ENCODE measurements around the gene NSF.
"Not testable (repeated sequence)": the region's sequence is repeated elsewhere in the genome, so short reads cannot be mapped to it uniquely, and the experiment has no call there.

The NSF gene

DNA sequence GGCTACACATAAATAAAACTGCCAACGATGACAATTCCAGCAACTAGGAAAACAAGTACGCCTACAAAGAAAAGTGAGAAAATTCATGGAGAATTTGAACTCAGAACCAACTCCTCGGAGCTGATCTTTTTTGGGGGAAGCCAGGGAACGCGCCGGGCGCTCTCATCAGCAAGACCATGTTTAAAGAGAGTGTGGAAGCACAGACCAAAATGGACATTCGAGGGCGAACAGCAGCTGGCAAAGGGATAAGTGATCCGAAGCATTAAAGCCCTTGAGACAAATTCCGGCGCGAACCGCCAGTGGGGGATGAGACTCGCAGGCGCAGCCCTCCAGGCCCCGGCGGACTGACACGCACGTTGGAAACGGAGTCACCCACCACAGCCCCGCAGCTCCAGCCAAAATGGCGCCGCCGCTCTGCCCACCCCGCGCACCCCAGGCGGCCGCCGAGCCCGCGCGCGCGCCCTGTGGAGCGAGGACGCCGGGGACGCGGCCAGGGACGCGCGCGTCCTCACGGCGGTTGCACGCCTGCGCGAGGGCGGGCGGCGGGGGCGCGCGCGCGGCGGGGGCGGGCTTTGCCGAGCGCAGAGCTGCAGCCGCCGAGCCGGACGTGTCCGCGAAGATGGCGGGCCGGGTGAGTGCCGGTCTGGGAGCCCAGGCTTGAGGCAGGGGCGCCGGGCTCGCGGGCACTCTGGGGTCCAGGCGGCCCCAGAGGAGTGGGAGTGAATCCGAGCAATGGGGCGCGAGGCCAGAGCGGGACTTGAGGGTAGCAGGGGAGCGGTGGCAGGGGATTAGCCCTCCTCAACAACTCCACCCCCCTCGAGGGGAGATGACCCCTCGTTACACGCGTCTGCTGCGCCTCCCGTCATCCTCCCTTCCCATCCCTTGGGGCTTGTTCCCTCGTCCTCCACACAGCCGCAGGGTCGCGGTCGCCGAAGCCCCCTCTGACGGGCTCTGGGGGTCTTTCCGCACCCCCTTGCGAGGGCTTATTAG lies at the start of gene NSF:
NSF (plus strand) TSS at position 513 of the 990 bp plus-strand sequence; CDS start at position 620, 107 bp downstream.
- DNase-seq = not testable (repeated sequence)

DNA sequence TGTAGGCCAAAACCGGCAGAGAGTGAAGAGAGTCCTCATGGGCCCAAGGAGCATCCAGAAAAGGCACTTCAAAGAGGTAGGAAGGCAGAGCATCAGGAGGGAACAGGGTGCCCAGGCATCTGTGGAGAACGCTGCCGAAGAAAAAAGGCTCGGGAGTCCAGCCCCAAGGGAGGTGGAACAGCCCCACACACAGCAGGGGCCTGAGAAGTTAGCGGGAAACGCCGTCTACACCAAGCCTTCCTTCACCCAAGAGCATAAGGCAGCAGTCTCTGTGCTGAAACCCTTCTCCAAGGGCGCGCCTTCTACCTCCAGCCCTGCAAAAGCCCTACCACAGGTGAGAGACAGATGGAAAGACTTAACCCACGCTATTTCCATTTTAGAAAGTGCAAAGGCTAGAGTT lies 41.9 kb upstream of the NSF start:
- DNase-seq = not testable (repeated sequence)

DNA sequence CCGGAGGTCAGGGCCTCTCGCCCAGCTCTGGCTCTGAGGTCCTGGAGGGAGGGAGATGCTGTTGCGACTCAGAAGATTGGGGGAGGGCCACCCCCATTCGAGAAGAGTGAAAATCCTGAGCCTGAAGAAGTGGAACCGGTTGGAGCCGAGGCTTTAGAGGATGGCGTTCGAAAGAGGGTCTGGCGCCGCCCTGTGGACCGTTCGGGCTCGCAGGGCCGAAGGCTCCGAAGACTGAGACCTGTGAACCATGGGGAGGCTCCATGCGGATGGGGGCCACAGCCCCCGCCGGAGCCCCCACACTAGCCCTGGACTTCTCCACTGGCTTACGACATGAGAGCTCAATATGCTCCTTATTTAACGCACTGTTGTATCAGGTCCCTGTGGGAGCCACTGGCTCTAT lies 31.3 kb upstream of the NSF start:
- not testable (repeated sequence) for DNase-seq

- not testable (repeated sequence) for DNase-seq
Measured at GRCh38 chr17:46560048-46560447, 30.4 kb upstream of the NSF start.

- not testable (repeated sequence) for DNase-seq
Measured at GRCh38 chr17:46566284-46566683, 24.2 kb upstream of the NSF start.

GRCh38 chr17:46566980-46567379 lies 23.5 kb upstream of the NSF start:
- DNase-seq = not testable (repeated sequence)

- DNase-seq = not testable (repeated sequence)
Measured at GRCh38 chr17:46571796-46572195, 18.7 kb upstream of the NSF start.

- peak; percentile 56 to 86 for DNase-seq
Measured at GRCh38 chr17:46579083-46580075, 11.1 kb upstream of the NSF start, which contains the start of gene ARL17A. TSS of gene ARL17A (minus strand) at chr17:46579691. CDS start at chr17:46576322, 3,369 bp downstream.

DNA sequence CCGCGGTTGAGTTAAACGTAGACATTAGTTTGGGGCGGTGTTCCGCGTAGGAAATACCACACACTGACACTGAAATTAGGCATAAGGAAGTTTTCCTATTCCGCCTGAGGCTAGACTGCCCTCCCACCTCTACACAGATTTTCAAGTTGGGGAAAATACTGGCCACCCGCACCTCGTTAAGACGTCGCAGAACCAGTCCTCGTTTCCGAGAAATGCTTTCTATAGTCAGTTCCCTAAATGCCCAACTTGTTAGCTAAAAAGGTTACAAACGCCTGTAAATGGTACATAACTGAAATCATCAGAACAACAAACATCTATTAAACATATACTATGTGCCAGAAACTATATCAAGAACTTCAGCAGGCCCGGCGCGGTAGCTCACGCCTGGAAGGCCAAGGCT lies 10.4 kb upstream of the NSF start:
- DNase-seq = not testable (repeated sequence)

DNA sequence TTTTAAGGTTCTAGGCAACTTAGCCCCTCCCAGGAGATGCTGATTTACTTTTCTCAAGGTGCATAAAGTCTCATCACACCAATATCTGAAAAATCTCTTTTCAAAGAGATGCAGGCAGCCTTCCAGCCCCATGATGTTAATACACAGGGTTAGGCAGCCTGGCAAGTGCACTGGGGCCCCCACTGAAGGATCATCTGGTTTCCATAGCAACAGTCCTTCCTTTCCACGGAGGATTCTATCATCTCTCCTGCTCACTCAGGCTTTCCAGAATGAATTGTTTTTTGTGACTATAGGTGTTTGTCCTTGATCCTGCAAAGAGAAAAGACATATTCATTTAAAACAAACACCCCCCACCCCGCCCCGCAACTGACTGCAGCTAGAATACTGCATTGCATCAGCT lies 5.0 kb upstream of the NSF start:
- not testable (repeated sequence) for DNase-seq

DNA sequence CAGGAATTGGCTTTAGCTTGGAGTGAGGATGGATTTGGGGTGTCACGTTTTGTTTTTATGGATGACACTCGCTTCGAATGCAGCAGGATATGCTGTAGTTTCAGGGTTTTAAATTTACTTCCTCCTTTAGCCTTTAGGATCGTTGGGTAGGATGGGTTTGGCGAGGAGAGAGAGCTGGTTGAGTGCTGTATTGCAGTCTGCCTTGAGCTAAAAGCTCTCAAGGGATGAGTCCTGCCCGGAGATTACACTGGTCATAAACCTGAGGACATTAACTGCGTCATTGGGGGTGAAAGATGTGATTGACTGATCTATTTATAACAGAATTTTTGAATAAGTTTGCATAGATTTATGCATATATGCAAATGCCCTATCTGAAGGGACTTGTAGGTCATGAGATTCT lies 863 bp downstream of the NSF start:
- DNase-seq = not testable (repeated sequence)

DNA sequence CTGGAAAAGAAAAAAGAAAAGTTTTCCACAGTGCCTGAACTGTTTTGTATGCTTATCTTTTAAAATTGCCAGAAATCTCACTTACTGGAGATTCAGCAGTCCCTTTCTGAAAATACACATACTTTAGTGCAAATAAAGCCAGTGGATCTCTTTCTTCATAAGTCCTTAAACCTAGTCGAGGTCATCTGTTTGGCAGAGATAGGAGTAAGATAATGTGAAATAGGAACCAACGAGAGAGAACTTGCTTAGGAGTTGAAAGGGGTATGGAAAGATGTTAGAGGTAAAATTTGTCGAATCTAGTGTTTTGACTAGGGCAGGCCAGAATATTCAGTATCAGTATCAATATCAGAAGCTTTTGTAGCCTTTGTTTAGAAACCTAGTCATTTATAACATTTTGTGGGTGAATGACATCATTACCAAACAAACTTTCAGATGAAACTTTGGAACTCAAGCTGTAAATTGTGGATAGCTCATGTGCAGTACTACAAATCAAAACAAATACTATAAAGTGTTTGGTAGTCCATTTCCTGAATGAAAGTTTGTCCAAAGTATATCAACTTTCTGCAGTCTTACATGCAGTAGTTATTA lies 8.0 kb downstream of the NSF start:
- not testable (repeated sequence) for DNase-seq

- not testable (repeated sequence) for DNase-seq
Measured at GRCh38 chr17:46600767-46601166, 10.3 kb downstream of the NSF start.

DNA sequence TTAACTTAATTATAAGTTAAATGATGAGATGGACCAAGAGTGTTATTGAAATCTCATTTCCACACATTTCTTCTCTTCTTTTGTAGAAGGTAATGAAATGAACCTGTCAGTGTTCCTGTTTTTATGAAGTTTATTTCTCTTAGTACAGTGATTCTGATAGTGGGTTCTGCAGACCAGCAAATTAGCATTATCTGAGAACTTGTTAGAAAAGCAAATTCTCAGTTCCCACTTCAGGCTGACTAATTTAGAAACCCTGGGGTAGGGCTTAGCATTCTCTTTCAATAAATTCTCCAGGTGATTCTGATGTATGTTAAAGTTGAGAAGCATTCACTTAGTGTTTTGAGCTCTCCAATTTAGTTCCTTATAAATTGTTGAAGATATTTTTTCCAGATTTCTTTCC lies 12.7 kb downstream of the NSF start:
- DNase-seq = not testable (repeated sequence)

DNA sequence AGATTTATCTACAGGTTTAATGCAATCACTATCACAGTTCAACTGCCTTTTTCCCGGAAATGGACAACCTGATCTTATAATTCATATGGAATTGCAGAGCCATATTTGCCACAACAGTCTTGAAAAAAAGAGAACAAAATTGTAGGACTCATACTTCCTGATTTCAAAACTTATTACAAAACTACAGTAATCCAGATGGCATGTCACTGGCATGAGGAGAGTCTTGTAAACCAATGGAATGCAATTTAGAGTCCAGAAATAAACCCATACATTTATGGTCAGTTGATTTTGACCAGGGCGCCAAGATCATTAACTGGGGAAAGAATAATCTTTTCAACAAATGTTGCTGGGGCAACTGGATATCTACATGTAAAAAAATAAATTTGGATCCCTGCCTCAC lies 20.8 kb downstream of the NSF start:
- not testable (repeated sequence) for DNase-seq

- not testable (repeated sequence) for DNase-seq
Measured at GRCh38 chr17:46613876-46614275, 23.4 kb downstream of the NSF start.

GRCh38 chr17:46617121-46617520 lies 26.7 kb downstream of the NSF start:
- not testable (repeated sequence) for DNase-seq

DNA sequence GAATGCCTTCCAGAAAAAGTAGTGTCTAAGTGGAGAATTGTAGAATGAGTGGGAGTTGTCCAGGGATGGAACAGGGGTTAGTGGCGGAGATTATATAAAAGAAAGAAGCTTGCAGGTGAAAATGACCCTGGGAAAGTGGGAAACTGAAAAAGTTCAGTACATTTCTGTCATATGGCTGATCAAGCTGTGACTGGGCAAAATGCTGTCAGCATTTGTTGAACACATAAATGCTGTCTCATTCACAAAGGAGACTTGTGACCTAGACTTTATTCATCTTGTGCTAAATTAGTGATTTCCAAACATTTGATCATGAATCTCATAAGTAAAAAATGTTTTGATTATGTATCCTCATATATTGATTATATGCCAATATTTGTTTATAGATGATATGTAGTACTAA lies 28.5 kb downstream of the NSF start:
- not testable (repeated sequence) for DNase-seq

GRCh38 chr17:46623790-46624189 lies 33.3 kb downstream of the NSF start:
- DNase-seq = not testable (repeated sequence)

DNA sequence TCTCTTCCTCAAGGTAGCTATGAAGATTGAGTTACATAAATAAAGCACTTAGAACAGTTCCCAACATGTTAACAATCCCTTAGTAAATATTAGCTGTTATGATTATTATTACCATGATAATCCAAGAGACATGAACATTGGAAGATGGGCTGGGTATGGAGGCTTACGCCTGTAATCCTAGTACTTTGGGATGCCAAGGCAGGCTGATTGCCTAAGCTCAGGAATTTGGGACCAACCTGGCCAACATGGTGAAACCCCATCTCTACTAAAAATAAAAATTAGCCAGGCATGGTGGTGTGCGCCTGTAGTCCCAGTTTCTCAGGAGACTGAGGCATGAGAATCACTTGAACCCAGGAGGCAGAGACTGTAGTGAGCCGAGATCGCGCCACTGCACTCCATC lies 34.3 kb downstream of the NSF start:
- not testable (repeated sequence) for DNase-seq

DNA sequence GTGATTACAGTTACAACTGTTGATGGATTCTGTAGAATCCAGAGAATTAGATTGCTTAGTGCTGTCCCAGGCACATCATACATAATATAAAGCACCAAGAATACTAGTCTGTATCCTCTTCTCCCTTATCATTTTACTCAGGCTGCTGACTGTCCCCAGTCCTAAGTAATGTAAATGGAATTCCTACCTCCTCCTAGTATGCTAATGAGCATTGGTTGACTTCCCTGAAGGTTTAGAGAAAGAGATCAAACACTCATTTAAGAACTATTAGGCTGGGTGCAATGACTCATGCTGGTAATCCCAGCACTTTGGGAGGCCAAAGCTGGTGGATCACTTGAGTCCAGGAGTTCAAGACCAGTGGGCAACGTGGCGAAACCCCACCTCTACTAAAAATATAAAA lies 37.0 kb downstream of the NSF start:
- DNase-seq = not testable (repeated sequence)

- DNase-seq = not testable (repeated sequence)
Measured at GRCh38 chr17:46628753-46629436, 38.4 kb downstream of the NSF start.

Data from stimulated activated CD4-positive, alpha-beta T cell treated with anti-CD3 and anti-CD28 coated beads, Interleukin-4, amount 100 ng/mL, for 4 hours (primary cell).